Panc1 (cell line): ENCODE measurements around the gene CTLA4.

Experiments used
- POLR2AphosphoS5 ChIP-seq: IDR thresholded peaks from 2 replicates; pipeline ENCODE4 v1.6.1; 2012; ENCODE audit warnings: mild to moderate bottlenecking, low read depth, low read length, moderate library complexity
- SIN3A ChIP-seq: IDR thresholded peaks from 2 replicates; pipeline ENCODE4 v1.6.1; 2012; ENCODE audit warnings: low read depth, mild to moderate bottlenecking, low read length, moderate library complexity, borderline replicate concordance; ENCODE audit not compliant: insufficient read depth
- TF ChIP-seq, protein P1 (sequence below): fragments of 450-650 bp; IDR thresholded peaks from 2 replicates; pipeline ENCODE4 v1.5.1; 2017; ENCODE audit warnings: mild to moderate bottlenecking
- TF ChIP-seq, protein P2 (sequence below), 2 experiments: IDR thresholded peaks; 2 replicates each; pipeline ENCODE4 v1.6.1; 2011 to 2012; ENCODE audit warnings: low read depth in 2 of 2, control low read depth in 1 of 2, low read length in 1 of 2, mild to moderate bottlenecking in 1 of 2, moderate library complexity in 1 of 2; ENCODE audit not compliant: insufficient read depth in 1 of 2

DNA sequence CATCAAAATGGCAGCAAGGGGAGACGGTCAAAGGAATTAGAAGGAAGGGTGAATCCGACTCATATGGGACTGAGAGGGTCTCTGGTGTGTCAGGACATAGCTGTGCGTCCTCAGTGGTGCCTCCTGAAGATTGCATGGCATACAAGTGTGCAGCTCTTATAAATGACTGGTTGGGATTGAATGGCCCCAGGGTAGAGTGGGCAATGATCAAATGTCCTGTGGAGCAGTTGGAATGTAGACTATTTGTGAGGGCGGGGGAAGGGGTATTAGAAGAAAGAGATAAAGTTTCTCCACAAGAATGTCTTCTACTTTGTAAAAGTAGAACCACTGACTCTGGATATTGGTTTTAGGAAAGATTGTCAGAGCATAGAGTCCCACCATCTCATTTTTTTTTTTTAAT is 24.6 kb downstream of the CTLA4 start:
- TF ChIP-seq, protein P1, sequence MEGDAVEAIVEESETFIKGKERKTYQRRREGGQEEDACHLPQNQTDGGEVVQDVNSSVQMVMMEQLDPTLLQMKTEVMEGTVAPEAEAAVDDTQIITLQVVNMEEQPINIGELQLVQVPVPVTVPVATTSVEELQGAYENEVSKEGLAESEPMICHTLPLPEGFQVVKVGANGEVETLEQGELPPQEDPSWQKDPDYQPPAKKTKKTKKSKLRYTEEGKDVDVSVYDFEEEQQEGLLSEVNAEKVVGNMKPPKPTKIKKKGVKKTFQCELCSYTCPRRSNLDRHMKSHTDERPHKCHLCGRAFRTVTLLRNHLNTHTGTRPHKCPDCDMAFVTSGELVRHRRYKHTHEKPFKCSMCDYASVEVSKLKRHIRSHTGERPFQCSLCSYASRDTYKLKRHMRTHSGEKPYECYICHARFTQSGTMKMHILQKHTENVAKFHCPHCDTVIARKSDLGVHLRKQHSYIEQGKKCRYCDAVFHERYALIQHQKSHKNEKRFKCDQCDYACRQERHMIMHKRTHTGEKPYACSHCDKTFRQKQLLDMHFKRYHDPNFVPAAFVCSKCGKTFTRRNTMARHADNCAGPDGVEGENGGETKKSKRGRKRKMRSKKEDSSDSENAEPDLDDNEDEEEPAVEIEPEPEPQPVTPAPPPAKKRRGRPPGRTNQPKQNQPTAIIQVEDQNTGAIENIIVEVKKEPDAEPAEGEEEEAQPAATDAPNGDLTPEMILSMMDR, result no peak
- TF ChIP-seq POLR2AphosphoS5, result no peak
- TF ChIP-seq, protein P2, sequence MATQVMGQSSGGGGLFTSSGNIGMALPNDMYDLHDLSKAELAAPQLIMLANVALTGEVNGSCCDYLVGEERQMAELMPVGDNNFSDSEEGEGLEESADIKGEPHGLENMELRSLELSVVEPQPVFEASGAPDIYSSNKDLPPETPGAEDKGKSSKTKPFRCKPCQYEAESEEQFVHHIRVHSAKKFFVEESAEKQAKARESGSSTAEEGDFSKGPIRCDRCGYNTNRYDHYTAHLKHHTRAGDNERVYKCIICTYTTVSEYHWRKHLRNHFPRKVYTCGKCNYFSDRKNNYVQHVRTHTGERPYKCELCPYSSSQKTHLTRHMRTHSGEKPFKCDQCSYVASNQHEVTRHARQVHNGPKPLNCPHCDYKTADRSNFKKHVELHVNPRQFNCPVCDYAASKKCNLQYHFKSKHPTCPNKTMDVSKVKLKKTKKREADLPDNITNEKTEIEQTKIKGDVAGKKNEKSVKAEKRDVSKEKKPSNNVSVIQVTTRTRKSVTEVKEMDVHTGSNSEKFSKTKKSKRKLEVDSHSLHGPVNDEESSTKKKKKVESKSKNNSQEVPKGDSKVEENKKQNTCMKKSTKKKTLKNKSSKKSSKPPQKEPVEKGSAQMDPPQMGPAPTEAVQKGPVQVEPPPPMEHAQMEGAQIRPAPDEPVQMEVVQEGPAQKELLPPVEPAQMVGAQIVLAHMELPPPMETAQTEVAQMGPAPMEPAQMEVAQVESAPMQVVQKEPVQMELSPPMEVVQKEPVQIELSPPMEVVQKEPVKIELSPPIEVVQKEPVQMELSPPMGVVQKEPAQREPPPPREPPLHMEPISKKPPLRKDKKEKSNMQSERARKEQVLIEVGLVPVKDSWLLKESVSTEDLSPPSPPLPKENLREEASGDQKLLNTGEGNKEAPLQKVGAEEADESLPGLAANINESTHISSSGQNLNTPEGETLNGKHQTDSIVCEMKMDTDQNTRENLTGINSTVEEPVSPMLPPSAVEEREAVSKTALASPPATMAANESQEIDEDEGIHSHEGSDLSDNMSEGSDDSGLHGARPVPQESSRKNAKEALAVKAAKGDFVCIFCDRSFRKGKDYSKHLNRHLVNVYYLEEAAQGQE (IDR thresholded peaks at IDR 0.05; ENCODE audit: insufficient read depth in 1 of 2, low read depth in 2 of 2, low read length in 1 of 2), result no peak
- TF ChIP-seq SIN3A, result no peak
